Sigmoid colon (tissue), 4 donors: Measurements from ENCODE around the gene UGCG.

Source experiments
- CTCF ChIP-seq, 4 experiments: fragments of 450-650 bp in 3 of 4; fragments of 200-600 bp in 1 of 4; IDR thresholded peaks; one replicate each; pipeline ENCODE4 v1.5.1; 2016 to 2019; ENCODE audit warnings: antibody characterized with exemption in 4 of 4, mild to moderate bottlenecking in 3 of 4, moderate library complexity in 2 of 4
- EP300 ChIP-seq, 4 donors: sonication (generic); formaldehyde crosslinking; IDR thresholded peaks; one replicate each; pipeline ENCODE4 v1.6.1; 2017; ENCODE audit warnings: antibody characterized with exemption in 4 of 4
- POLR2A ChIP-seq, 2 donors: fragments of 450-650 bp; IDR thresholded peaks; one replicate each; pipeline ENCODE4 v1.6.1; 2016; ENCODE audit warnings: antibody characterized with exemption in 2 of 2, mild to moderate bottlenecking in 2 of 2, moderate library complexity in 2 of 2
- POLR2AphosphoS5 ChIP-seq, 4 donors: sonication (generic); formaldehyde crosslinking; IDR thresholded peaks; one replicate each; pipeline ENCODE4 v1.6.1; 2017; ENCODE audit warnings: antibody characterized with exemption in 4 of 4

- TF ChIP-seq CTCF (IDR thresholded peaks at IDR 0.05), result no peak
- no peak for TF ChIP-seq POLR2A (IDR thresholded peaks at IDR 0.05)
- TF ChIP-seq EP300 (IDR thresholded peaks at IDR 0.05), result no peak
- no peak for TF ChIP-seq POLR2AphosphoS5 (IDR thresholded peaks at IDR 0.05)
Measured at GRCh38 chr9:111868475-111868874, 28.1 kb upstream of the UGCG start.
